Neural cell (in vitro differentiated cells): ENCODE data around the gene SLC6A11. TPM values are rescaled to one million over a fixed set of nuclear protein-coding genes. Genes with fewer than 3 reads are reported as not detected.
A peak's percentile ranks its signal among the peaks of the same experiment; 100 is the strongest.

Experiments
- H2AFZ ChIP-seq: fragments of 200-600, 300-800 bp; sonication (generic), shearing (Covaris generic); 2 replicates; pipeline ENCODE4 v1.6.0; 2014; ENCODE audit warnings: low read depth, mild to moderate bottlenecking, antibody characterized with exemption, low read length, moderate library complexity
- H3F3A ChIP-seq: fragments of 200-600 bp; shearing (Covaris generic); 2 replicates; pipeline ENCODE4 v1.6.1; 2016; ENCODE audit warnings: mild to moderate bottlenecking, moderate library complexity, mixed read lengths, antibody characterized with exemption, low read length; ENCODE audit not compliant: insufficient read depth, poor library complexity, severe bottlenecking
- H3K27ac ChIP-seq: fragments of 200-600, 300-800 bp; sonication (generic), shearing (Covaris generic); 2 replicates; pipeline ENCODE4 v1.5.1; 2014; ENCODE audit warnings: mild to moderate bottlenecking, low read length, moderate library complexity
- H3K27me3 ChIP-seq: fragments of 300-800, 200-600 bp; sonication (generic), shearing (Covaris generic); 2 replicates; pipeline ENCODE4 v1.6.0; 2014; ENCODE audit warnings: mild to moderate bottlenecking, low read depth, low read length, moderate library complexity; ENCODE audit not compliant: insufficient read depth
- H3K36me3 ChIP-seq: fragments of 300-800, 200-600 bp; sonication (generic), shearing (Covaris generic); 2 replicates; pipeline ENCODE4 v1.5.1; 2014; ENCODE audit warnings: mild to moderate bottlenecking, antibody characterized with exemption, low read length, moderate library complexity; ENCODE audit not compliant: insufficient read depth
- H3K4me2 ChIP-seq: fragments of 300-800, 200-600 bp; sonication (generic), shearing (Covaris generic); 2 replicates; pipeline ENCODE4 v1.6.0; 2014; ENCODE audit warnings: mild to moderate bottlenecking, low read length
- H3K4me3 ChIP-seq: fragments of 300-800, 200-600 bp; sonication (generic), shearing (Covaris generic); 2 replicates; pipeline ENCODE4 v1.5.1; 2014; ENCODE audit warnings: mild to moderate bottlenecking, low read length, moderate library complexity
- H3K79me2 ChIP-seq: fragments of 200-600 bp; shearing (Covaris generic); replicated peaks from 2 replicates; pipeline ENCODE4 v1.6.0; 2014; ENCODE audit warnings: mild to moderate bottlenecking, low read length, moderate library complexity; ENCODE audit not compliant: insufficient read depth
- H3K9ac ChIP-seq: fragments of 300-800, 200-600 bp; sonication (generic), shearing (Covaris generic); 2 replicates; pipeline ENCODE4 v1.6.1; 2016; ENCODE audit warnings: mild to moderate bottlenecking, low read length, mixed read lengths
- H3K9me2 ChIP-seq: fragments of 200-600 bp; shearing (Covaris generic); 2 replicates; pipeline ENCODE4 v1.6.1; 2016; ENCODE audit warnings: mild to moderate bottlenecking, low read length, mixed read lengths; ENCODE audit not compliant: insufficient read depth
- H3K9me3 ChIP-seq: fragments of 200-600, 300-800 bp; sonication (generic), shearing (Covaris generic); 2 replicates; pipeline ENCODE4 v1.6.1; 2016; ENCODE audit warnings: mild to moderate bottlenecking, mixed run types, low read length, moderate library complexity, mixed read lengths
- H4K20me1 ChIP-seq: fragments of 200-600 bp; shearing (Covaris generic); 2 replicates; pipeline ENCODE4 v1.6.1; 2016; ENCODE audit warnings: mild to moderate bottlenecking, mixed run types; ENCODE audit not compliant: insufficient read depth
- CTCF ChIP-seq: fragments of 450-650 bp; IDR thresholded peaks from 2 replicates; pipeline ENCODE4 v1.5.1; 2014; ENCODE audit warnings: antibody characterized with exemption, mild to moderate bottlenecking, moderate library complexity; ENCODE audit not compliant: poor library complexity, severe bottlenecking
- EP300 ChIP-seq: fragments of 450-650 bp; conservative IDR thresholded peaks from 2 replicates; pipeline ENCODE4 v1.6.1; 2014; ENCODE audit warnings: antibody characterized with exemption, mild to moderate bottlenecking, moderate library complexity; ENCODE audit not compliant: poor library complexity, severe bottlenecking
- EZH2 ChIP-seq: fragments of 200-600, 300-800 bp; shearing (Covaris generic), sonication (generic); IDR thresholded peaks from 2 replicates; pipeline ENCODE4 v1.6.1; 2014; ENCODE audit warnings: antibody characterized with exemption, low read length, borderline replicate concordance, mild to moderate bottlenecking; ENCODE audit not compliant: insufficient read depth, poor library complexity, severe bottlenecking
- MXI1 ChIP-seq: fragments of 450-650 bp; conservative IDR thresholded peaks from 2 replicates; pipeline ENCODE4 v1.6.1; 2014; ENCODE audit warnings: antibody characterized with exemption, mild to moderate bottlenecking; ENCODE audit not compliant: poor library complexity, severe bottlenecking
- POLR2AphosphoS5 ChIP-seq: IDR thresholded peaks from 2 replicates; pipeline ENCODE4 v1.6.1; 2012
- RAD21 ChIP-seq: fragments of 450-650 bp; conservative IDR thresholded peaks from 2 replicates; pipeline ENCODE4 v1.6.1; 2014; ENCODE audit warnings: antibody characterized with exemption, mild to moderate bottlenecking, moderate library complexity
- REST ChIP-seq: IDR thresholded peaks from 2 replicates; pipeline ENCODE4 v1.6.1; 2012; ENCODE audit warnings: borderline replicate concordance
- SMC3 ChIP-seq: fragments of 450-650 bp; conservative IDR thresholded peaks from 2 replicates; pipeline ENCODE4 v1.6.1; 2014; ENCODE audit warnings: antibody characterized with exemption, mild to moderate bottlenecking, moderate library complexity; ENCODE audit not compliant: poor library complexity
- TAF1 ChIP-seq: IDR thresholded peaks from 2 replicates; pipeline ENCODE4 v1.6.1; 2012; ENCODE audit warnings: low read depth
- polyA plus RNA-seq: library from polyadenylated mRNA; depleted of rRNA; stranded (reverse); fragments of >200 nt; gene quantifications from 2 replicates; pipeline ENCODE4 v1.2.3, GENCODE V29; 2014

SLC6A11 gene
- polyA plus RNA-seq, 1 donor from 2014 or later = 4.2 TPM

GRCh38 chr3:10815487-10815886, 541 bp upstream of the SLC6A11 start:
- Histone ChIP-seq H2AFZ (no peak overlapping the region), H3K27ac (no peak overlapping the region)

GRCh38 chr3:10816863-10817253, 830 bp downstream of the SLC6A11 start:
- Histone ChIP-seq H4K20me1 (no peaks in the 10 kb centered on the region), H3K9me3 (no peaks in the 10 kb centered on the region), H3K4me2 (no peak overlapping the region), H3K36me3 (no peaks in the 10 kb centered on the region), H2AFZ (no peak overlapping the region), H3F3A (no peaks in the 10 kb centered on the region), H3K79me2 (no peaks in the 10 kb centered on the region), H3K9me2 (no peaks in the 10 kb centered on the region), H3K9ac (no peak overlapping the region), H3K4me3 (peak overlapping the region; percentile 63), H3K27ac (no peak overlapping the region), H3K27me3 (peaks cover 24% of the 10 kb centered on the region)
- TF ChIP-seq REST (no peak), CTCF (no peak), EP300 (no peak), MXI1 (no peak), POLR2AphosphoS5 (no peak), EZH2 (no peak)

More at GRCh38 chr3:10815487-10815886, 541 bp upstream of the SLC6A11 start:
- Histone ChIP-seq H3K4me2 (no peak overlapping the region), H3F3A (no peaks in the 10 kb centered on the region), H3K36me3 (no peaks in the 10 kb centered on the region), H3K9ac (no peak overlapping the region), H4K20me1 (no peaks in the 10 kb centered on the region), H3K9me2 (no peaks in the 10 kb centered on the region), H3K4me3 (peak overlapping the region; percentile 63), H3K79me2 (no peaks in the 10 kb centered on the region), H3K27me3 (peaks cover 24% of the 10 kb centered on the region), H3K9me3 (no peaks in the 10 kb centered on the region)
- no peak for TF ChIP-seq EP300
- TF ChIP-seq RAD21 = no peak
- no peak for TF ChIP-seq CTCF
- no peak for TF ChIP-seq MXI1
- no peak for TF ChIP-seq EZH2
- no peak for TF ChIP-seq TAF1
- TF ChIP-seq REST = no peak
- TF ChIP-seq POLR2AphosphoS5 = no peak
- no peak for TF ChIP-seq SMC3
